Endothelial cell of umbilical vein (primary cell): ENCODE data around the gene CDK5RAP2. TPM values are rescaled to one million over a fixed set of nuclear protein-coding genes. Genes with fewer than 3 reads are reported as not detected.

Experiments
- BruUV-seq: library from RNA; stranded (reverse); fragments of 400-500 nt; replicated peaks from 2 replicates; lab custom pipeline; 2021; lab: Mats Ljungman, UMichigan
- CTCF ChIA-PET: fragments of 300-600, 350-600 bp; sonication (Branson Sonifier 250); formaldehyde crosslinking; loops from one replicate; lab custom pipeline; 2021; ENCODE audit warnings: antibody characterized with exemption, inconsistent platforms; lab: Charles Lee
- POLR2A ChIA-PET: fragments of 300-600, 350-600 bp; sonication (Branson Sonifier 250); formaldehyde crosslinking; loops from one replicate; lab custom pipeline; 2021; ENCODE audit warnings: antibody characterized with exemption, inconsistent platforms; lab: Charles Lee
- DNase-seq: peaks from one replicate; pipeline ENCODE4 v3.0.0-alpha.2; 2011; ENCODE audit warnings: low read depth, low spot score
- FAIRE-seq: peaks from 2 replicates; lab custom pipeline; 2011; peaks lifted over from hg19 to GRCh38; lab: Jason Lieb, UNC
- H2AFZ ChIP-seq: 2 replicates; pipeline ENCODE4 v1.6.0; 2012; ENCODE audit warnings: low read depth, low read length, control low read depth, inconsistent platforms
- H3K27ac ChIP-seq: 2 replicates; pipeline ENCODE4 v1.5.1; 2011; ENCODE audit warnings: low read depth, mild to moderate bottlenecking, control low read depth, low read length, moderate library complexity; ENCODE audit not compliant: insufficient read depth
- H3K27me3 ChIP-seq, 2 experiments: 2 replicates each; pipeline versions ENCODE4 v1.6.0 to v1.6.1; 2011; ENCODE audit warnings: low read length in 2 of 2, mixed read lengths in 1 of 2; ENCODE audit not compliant: control insufficient read depth in 2 of 2, insufficient read depth in 2 of 2
- H3K36me3 ChIP-seq, 2 experiments: 2 replicates in 1 of 2; 3 replicates in 1 of 2; pipeline ENCODE4 v1.5.1; 2011; ENCODE audit warnings: low read length in 2 of 2, mild to moderate bottlenecking in 1 of 2, moderate library complexity in 1 of 2; ENCODE audit not compliant: control insufficient read depth in 2 of 2, insufficient read depth in 2 of 2; ENCODE audit errors: extremely low read depth in 1 of 2
- H3K4me1 ChIP-seq: 3 replicates; pipeline ENCODE4 v1.5.1; 2011; ENCODE audit warnings: mild to moderate bottlenecking, low read length; ENCODE audit not compliant: control insufficient read depth, insufficient read depth; ENCODE audit errors: extremely low read depth
- H3K4me2 ChIP-seq: 2 replicates; pipeline ENCODE4 v1.6.1; 2011; ENCODE audit warnings: low read length, control low read depth, mixed read lengths; ENCODE audit not compliant: insufficient read depth
- H3K4me3 ChIP-seq, 3 experiments: fragments of 200-600 bp in 1 of 3; sonication (generic), shearing (Covaris generic) in 1 of 3; replicated peaks in 1 of 3; 2 replicates each; pipeline ENCODE4 v1.5.1; 2011 to 2016; ENCODE audit warnings: control low read depth in 3 of 3, low read length in 3 of 3, mild to moderate bottlenecking in 2 of 3, inconsistent platforms in 1 of 3, low read depth in 1 of 3, moderate library complexity in 1 of 3; ENCODE audit not compliant: insufficient read depth in 1 of 3
- H3K79me2 ChIP-seq: 2 replicates; pipeline ENCODE4 v1.6.0; 2012; ENCODE audit warnings: low read length, inconsistent platforms; ENCODE audit not compliant: control insufficient read depth, insufficient read depth
- H3K9ac ChIP-seq: replicated peaks from 2 replicates; pipeline ENCODE3; 2011; ENCODE audit warnings: low read length, control low read depth; ENCODE audit not compliant: insufficient read depth; ENCODE audit errors: extremely low read depth
- H3K9me1 ChIP-seq: replicated peaks from 3 replicates; pipeline ENCODE4 v1.6.0; 2011; ENCODE audit warnings: mild to moderate bottlenecking, low read length; ENCODE audit not compliant: control insufficient read depth, insufficient read depth; ENCODE audit errors: extremely low read depth
- H3K9me3 ChIP-seq: replicated peaks from 2 replicates; pipeline ENCODE4 v1.5.1; 2012; ENCODE audit warnings: low read length, inconsistent platforms; ENCODE audit not compliant: control insufficient read depth, insufficient read depth
- H4K20me1 ChIP-seq: replicated peaks from 2 replicates; pipeline ENCODE3; 2011; ENCODE audit warnings: mild to moderate bottlenecking, low read length; ENCODE audit not compliant: control insufficient read depth, insufficient read depth; ENCODE audit errors: extremely low read depth
- EZH2 ChIP-seq: IDR thresholded peaks from 2 replicates; pipeline ENCODE4 v1.6.1; 2012; ENCODE audit warnings: borderline replicate concordance, low read depth, mild to moderate bottlenecking, moderate library complexity, low read length, inconsistent platforms; ENCODE audit not compliant: severe bottlenecking
- FOS ChIP-seq: IDR thresholded peaks from 2 replicates; pipeline ENCODE4 v1.6.1; 2011; ENCODE audit warnings: mild to moderate bottlenecking, low read length, moderate library complexity, borderline replicate concordance; ENCODE audit not compliant: insufficient read depth
- GATA2 ChIP-seq: IDR thresholded peaks from 2 replicates; pipeline ENCODE4 v1.7.0; 2011; ENCODE audit warnings: low read depth, mild to moderate bottlenecking, moderate library complexity, mixed read lengths, low read length; ENCODE audit not compliant: insufficient read length, insufficient read depth
- JUN ChIP-seq: IDR thresholded peaks from 2 replicates; pipeline ENCODE4 v1.6.1; 2011; ENCODE audit warnings: borderline replicate concordance, low read depth; ENCODE audit not compliant: insufficient read length, insufficient read depth
- MYC ChIP-seq: IDR thresholded peaks from one replicate; pipeline ENCODE4 v1.6.1; 2011; ENCODE audit warnings: mild to moderate bottlenecking, low read depth, low read length
- POLR2A ChIP-seq: IDR thresholded peaks from 2 replicates; pipeline ENCODE4 v1.6.1; 2012; ENCODE audit warnings: low read depth, mild to moderate bottlenecking, control low read depth, low read length
- POLR2AphosphoS5 ChIP-seq: IDR thresholded peaks from 2 replicates; pipeline ENCODE4 v1.6.1; 2012; ENCODE audit warnings: low read depth, mild to moderate bottlenecking, control low read depth, low read length, moderate library complexity; ENCODE audit not compliant: insufficient read depth
- dilution Hi-C: fragments of 300-500 bp; cut with MboI; formaldehyde crosslinking; loops from one replicate; pipeline ENCODE4 v1.15.0; 2019; ENCODE audit warnings: low sequenced_read_pairs; ENCODE audit not compliant: extremely low pct_ligation_motif_present
- intact Hi-C: fragments of 100-400 bp; cut with micrococcal nuclease; formaldehyde crosslinking; loops from one replicate; pipeline ENCODE4 v1.10.0; 2022
- polyA plus RNA-seq, 4 experiments: library from polyadenylated mRNA; depleted of rRNA in 3 of 4; stranded (reverse) in 3 of 4; unstranded in 1 of 4; fragments of >200 nt; gene quantifications; 2 replicates each; pipeline versions ENCODE4 v1.2.1 to v1.2.3, GENCODE V29; 2011 to 2012; ENCODE audit warnings: missing spikeins in 1 of 4
- total RNA-seq: library from RNA; stranded (reverse); gene quantifications from 2 replicates; pipeline ENCODE4 v1.2.3, GENCODE V29; 2021
- TF ChIP-seq, protein P1 (sequence below), 2 donors: IDR thresholded peaks; 1 replicate in 1 of 2; 2 replicates in 1 of 2; pipeline ENCODE4 v1.5.1; 2011; ENCODE audit warnings: low read length in 2 of 2, mild to moderate bottlenecking in 2 of 2, moderate library complexity in 2 of 2, control low read depth in 1 of 2, inconsistent platforms in 1 of 2, low read depth in 1 of 2; ENCODE audit not compliant: insufficient read depth in 1 of 2; ENCODE audit errors: extremely low read depth in 1 of 2
- TF ChIP-seq, protein P2 (sequence below): IDR thresholded peaks from 2 replicates; pipeline ENCODE4 v1.6.1; 2011; ENCODE audit not compliant: insufficient read depth, insufficient read length

Gene CDK5RAP2
- total and polyA plus RNA-seq, 2 donors (not counting 3 experiments of a cell fraction or from before 2014, with no cell fraction given), result 17.5 to 56.7 TPM

DNA sequence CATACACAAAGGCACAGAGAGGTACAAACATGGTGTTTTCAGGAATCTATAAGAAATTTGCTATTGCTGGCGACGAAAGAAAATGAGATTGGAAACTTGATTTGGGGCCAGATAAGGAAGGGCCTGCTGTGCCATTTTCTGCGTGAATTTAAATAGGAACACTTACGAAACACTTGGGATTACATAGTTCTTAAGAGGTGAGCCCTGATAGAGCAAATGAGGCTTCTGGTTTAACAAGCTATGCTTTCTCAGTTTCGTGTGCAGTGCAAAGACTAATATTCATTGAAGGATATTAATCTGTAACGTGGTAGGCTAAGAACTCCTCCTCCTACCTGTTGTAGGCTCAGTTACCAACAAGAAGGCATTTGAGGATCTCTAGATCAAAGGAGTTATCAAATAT, 93.1 kb downstream of the CDK5RAP2 start:
- H3K79me2 ChIP-seq, result no peaks in the 10 kb centered on the region
- H3K27me3 ChIP-seq, result no peaks in the 10 kb centered on the region
- H3K9me1 ChIP-seq, result no peaks in the 10 kb centered on the region
- H3K36me3 ChIP-seq, result peaks cover 0 to 2% of the 10 kb centered on the region in 2 experiments
- POLR2A ChIA-PET, result no interaction called here
- no peak overlapping the region for H3K4me2 ChIP-seq
- H3K4me1 ChIP-seq, result no peaks in the 10 kb centered on the region
- no peak overlapping the region for H2AFZ ChIP-seq
- no peak overlapping the region for H3K9ac ChIP-seq
- CTCF ChIA-PET, result no interaction called here
- FAIRE-seq (no peak), DNase-seq (no peak)
- no peaks in the 10 kb centered on the region for H4K20me1 ChIP-seq
- dilution Hi-C loops, result no loop called here
- no peak for TF ChIP-seq JUN
- TF ChIP-seq POLR2A, result no peak
- TF ChIP-seq, protein P1, sequence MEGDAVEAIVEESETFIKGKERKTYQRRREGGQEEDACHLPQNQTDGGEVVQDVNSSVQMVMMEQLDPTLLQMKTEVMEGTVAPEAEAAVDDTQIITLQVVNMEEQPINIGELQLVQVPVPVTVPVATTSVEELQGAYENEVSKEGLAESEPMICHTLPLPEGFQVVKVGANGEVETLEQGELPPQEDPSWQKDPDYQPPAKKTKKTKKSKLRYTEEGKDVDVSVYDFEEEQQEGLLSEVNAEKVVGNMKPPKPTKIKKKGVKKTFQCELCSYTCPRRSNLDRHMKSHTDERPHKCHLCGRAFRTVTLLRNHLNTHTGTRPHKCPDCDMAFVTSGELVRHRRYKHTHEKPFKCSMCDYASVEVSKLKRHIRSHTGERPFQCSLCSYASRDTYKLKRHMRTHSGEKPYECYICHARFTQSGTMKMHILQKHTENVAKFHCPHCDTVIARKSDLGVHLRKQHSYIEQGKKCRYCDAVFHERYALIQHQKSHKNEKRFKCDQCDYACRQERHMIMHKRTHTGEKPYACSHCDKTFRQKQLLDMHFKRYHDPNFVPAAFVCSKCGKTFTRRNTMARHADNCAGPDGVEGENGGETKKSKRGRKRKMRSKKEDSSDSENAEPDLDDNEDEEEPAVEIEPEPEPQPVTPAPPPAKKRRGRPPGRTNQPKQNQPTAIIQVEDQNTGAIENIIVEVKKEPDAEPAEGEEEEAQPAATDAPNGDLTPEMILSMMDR (IDR thresholded peaks at IDR 0.05; ENCODE audit: extremely low read depth in 1 of 2, insufficient read depth in 1 of 2, low read depth in 1 of 2, low read length in 2 of 2), result no peak
- TF ChIP-seq POLR2AphosphoS5, result no peak
- no peak for TF ChIP-seq FOS
- TF ChIP-seq GATA2, result no peak
- no peak overlapping the region for H3K4me3 ChIP-seq
- intact Hi-C loops, result no loop called here
- BruUV-seq, result no TSS peak
- H3K27ac ChIP-seq, result no peak overlapping the region
- no peaks in the 10 kb centered on the region for H3K9me3 ChIP-seq

DNA sequence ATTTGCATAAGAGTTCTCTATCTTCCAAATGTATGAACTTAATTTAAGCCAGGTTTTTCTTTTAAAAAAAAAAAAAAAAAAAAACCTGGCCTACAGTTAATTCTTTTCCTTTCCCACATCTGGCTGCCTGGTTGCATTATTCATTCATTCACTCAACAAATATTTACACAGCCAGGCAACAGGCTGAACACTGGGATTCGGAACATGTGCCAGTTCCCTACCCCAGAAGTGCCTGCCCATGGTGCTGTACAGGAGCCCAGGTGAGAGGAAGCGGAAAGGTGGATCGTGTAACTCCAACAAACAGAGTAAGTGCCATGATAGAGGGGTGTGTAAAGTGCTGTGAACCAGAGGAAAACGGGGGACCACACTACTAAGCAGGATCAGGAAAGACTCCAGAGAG, 93.6 kb downstream of the CDK5RAP2 start:
- Histone ChIP-seq H3K9ac (no peak overlapping the region), H2AFZ (no peak overlapping the region), H3K4me1 (no peaks in the 10 kb centered on the region), H3K79me2 (no peaks in the 10 kb centered on the region), H3K4me3 (no peak overlapping the region), H3K27ac (no peak overlapping the region), H3K36me3 (peaks cover 0 to 2% of the 10 kb centered on the region in 2 experiments), H4K20me1 (no peaks in the 10 kb centered on the region), H3K9me1 (no peaks in the 10 kb centered on the region), H3K4me2 (no peak overlapping the region), H3K27me3 (no peaks in the 10 kb centered on the region), H3K9me3 (no peaks in the 10 kb centered on the region)
- ChIA-PET CTCF (interaction anchor here (1.1 kb wide), 1 partner anchor 9 kb away, joined by 5 read pairs; no protein-coding TSS in a partner anchor), POLR2A (no interaction called here)
- DNase-seq (no peak), FAIRE-seq (no peak)
- TF ChIP-seq, protein P1 (IDR thresholded peaks at IDR 0.05; ENCODE audit: extremely low read depth in 1 of 2, insufficient read depth in 1 of 2, low read depth in 1 of 2, low read length in 2 of 2), result no peak
- TF ChIP-seq POLR2A, result no peak
- TF ChIP-seq GATA2, result no peak
- TF ChIP-seq MYC, result no peak
- TF ChIP-seq, protein P2, sequence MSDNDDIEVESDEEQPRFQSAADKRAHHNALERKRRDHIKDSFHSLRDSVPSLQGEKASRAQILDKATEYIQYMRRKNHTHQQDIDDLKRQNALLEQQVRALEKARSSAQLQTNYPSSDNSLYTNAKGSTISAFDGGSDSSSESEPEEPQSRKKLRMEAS, result no peak
- TF ChIP-seq POLR2AphosphoS5, result no peak
- no peak for TF ChIP-seq EZH2
- no peak for TF ChIP-seq JUN
- TF ChIP-seq FOS, result no peak
- dilution Hi-C loops, result no loop called here
- no TSS peak for BruUV-seq
- intact Hi-C loops, result no loop called here
